Osteocyte (in vitro differentiated cells): ENCODE data around the gene MAP3K1. TPM values are rescaled to one million over a fixed set of nuclear protein-coding genes. Genes with fewer than 3 reads are reported as not detected.

Experiments used
- DNase-seq: peaks from one replicate; pipeline ENCODE4 v3.0.0; 2021; ENCODE audit warnings: mixed read lengths; ENCODE audit not compliant: unreplicated experiment; ENCODE audit errors: extremely low spot score
- H3K27ac Mint-ChIP-seq: one replicate; pipeline ENCODE4 v1.8.0; 2021; ENCODE audit warnings: mild to moderate bottlenecking, mixed read lengths; ENCODE audit not compliant: unreplicated experiment
- H3K27me3 Mint-ChIP-seq: one replicate; pipeline ENCODE4 v1.8.0; 2021; ENCODE audit warnings: mixed read lengths; ENCODE audit not compliant: unreplicated experiment
- H3K36me3 Mint-ChIP-seq: one replicate; pipeline ENCODE4 v1.8.0; 2021; ENCODE audit warnings: mixed read lengths; ENCODE audit not compliant: unreplicated experiment
- H3K4me1 Mint-ChIP-seq: one replicate; pipeline ENCODE4 v1.8.0; 2021; ENCODE audit warnings: mixed read lengths; ENCODE audit not compliant: unreplicated experiment
- H3K4me3 Mint-ChIP-seq: one replicate; pipeline ENCODE4 v1.8.0; 2021; ENCODE audit warnings: mild to moderate bottlenecking, moderate library complexity, mixed read lengths; ENCODE audit not compliant: unreplicated experiment
- H3K9me3 Mint-ChIP-seq: one replicate; pipeline ENCODE4 v1.8.0; 2021; ENCODE audit warnings: mixed read lengths; ENCODE audit not compliant: unreplicated experiment
- total RNA-seq: library from RNA; stranded (reverse); gene quantifications from 2 replicates; pipeline ENCODE4 v1.2.1, GENCODE V29; 2021
- TF ChIP-seq, protein P1 (sequence below): fragments of 200-600 bp; sonication (generic); IDR thresholded peaks from 2 replicates; pipeline ENCODE4 v1.5.0; 2021; ENCODE audit warnings: antibody characterized with exemption, mild to moderate bottlenecking, moderate library complexity

MAP3K1 gene
- total RNA-seq, 1 donor from 2014 or later = 15.7 TPM

DNA sequence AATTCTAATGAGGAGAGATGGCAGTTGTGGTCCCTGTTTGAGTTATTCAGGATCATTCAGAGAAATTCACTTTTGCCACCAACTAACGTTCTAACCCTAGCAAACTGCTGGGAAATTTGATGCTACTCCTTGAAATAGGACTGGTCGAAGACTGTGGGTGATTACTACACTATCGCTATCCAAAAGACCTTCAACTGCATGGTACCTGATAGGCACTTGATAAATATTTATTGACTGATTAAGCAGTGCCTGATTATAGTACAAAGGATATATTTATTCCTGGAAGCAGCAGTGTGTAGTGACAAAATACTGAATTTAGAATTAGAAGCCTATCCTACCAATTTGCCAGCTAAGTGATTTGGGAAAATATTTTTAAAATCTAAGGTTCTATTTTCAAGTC lies 14.1 kb upstream of the MAP3K1 start:
- TF ChIP-seq, protein P1, sequence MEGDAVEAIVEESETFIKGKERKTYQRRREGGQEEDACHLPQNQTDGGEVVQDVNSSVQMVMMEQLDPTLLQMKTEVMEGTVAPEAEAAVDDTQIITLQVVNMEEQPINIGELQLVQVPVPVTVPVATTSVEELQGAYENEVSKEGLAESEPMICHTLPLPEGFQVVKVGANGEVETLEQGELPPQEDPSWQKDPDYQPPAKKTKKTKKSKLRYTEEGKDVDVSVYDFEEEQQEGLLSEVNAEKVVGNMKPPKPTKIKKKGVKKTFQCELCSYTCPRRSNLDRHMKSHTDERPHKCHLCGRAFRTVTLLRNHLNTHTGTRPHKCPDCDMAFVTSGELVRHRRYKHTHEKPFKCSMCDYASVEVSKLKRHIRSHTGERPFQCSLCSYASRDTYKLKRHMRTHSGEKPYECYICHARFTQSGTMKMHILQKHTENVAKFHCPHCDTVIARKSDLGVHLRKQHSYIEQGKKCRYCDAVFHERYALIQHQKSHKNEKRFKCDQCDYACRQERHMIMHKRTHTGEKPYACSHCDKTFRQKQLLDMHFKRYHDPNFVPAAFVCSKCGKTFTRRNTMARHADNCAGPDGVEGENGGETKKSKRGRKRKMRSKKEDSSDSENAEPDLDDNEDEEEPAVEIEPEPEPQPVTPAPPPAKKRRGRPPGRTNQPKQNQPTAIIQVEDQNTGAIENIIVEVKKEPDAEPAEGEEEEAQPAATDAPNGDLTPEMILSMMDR = no peak
- Mint-ChIP-seq H3K4me3 (no peak overlapping the region), H3K36me3 (no peaks in the 10 kb centered on the region), H3K27ac (no peak overlapping the region), H3K9me3 (no peaks in the 10 kb centered on the region), H3K4me1 (no peaks in the 10 kb centered on the region), H3K27me3 (no peaks in the 10 kb centered on the region)
- no peak for DNase-seq

DNA sequence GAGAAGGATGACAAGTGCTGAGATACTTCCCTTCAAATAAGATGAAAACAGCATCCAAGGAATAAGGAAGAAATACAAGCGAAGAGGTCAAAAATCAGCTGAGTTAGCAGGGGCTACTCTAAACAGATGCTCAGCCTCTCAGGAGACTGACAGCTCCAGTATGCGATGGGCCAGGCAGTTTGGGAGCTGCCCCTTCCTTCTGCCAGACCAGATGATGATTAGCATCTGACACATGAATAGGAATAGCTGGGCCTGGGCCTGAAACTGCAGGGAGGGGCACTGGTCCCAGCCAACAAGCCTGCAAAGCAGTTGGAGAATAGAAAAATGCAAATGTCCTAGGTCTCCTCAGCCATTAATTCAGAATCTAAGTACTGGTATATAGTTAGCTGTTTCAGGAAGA lies 13.1 kb upstream of the MAP3K1 start:
- Mint-ChIP-seq H3K4me3 (no peak overlapping the region), H3K27me3 (no peaks in the 10 kb centered on the region), H3K27ac (no peak overlapping the region), H3K4me1 (no peaks in the 10 kb centered on the region), H3K9me3 (no peaks in the 10 kb centered on the region), H3K36me3 (no peaks in the 10 kb centered on the region)
- DNase-seq = no peak
- TF ChIP-seq, protein P1 = no peak

GRCh38 chr5:56803025-56803424 lies 12.3 kb upstream of the MAP3K1 start:
- no peak for DNase-seq
- Mint-ChIP-seq H3K36me3 (peaks cover 2% of the 10 kb centered on the region), H3K9me3 (no peaks in the 10 kb centered on the region), H3K27ac (no peak overlapping the region), H3K4me3 (no peak overlapping the region), H3K27me3 (no peaks in the 10 kb centered on the region), H3K4me1 (peaks cover 2% of the 10 kb centered on the region)
- TF ChIP-seq, protein P1 = no peak

GRCh38 chr5:56803894-56804293 lies 11.5 kb upstream of the MAP3K1 start:
- Mint-ChIP-seq H3K4me3 (no peak overlapping the region), H3K4me1 (peaks cover 2% of the 10 kb centered on the region), H3K36me3 (peaks cover 2% of the 10 kb centered on the region), H3K9me3 (no peaks in the 10 kb centered on the region), H3K27ac (no peak overlapping the region), H3K27me3 (no peaks in the 10 kb centered on the region)
- DNase-seq = no peak
- TF ChIP-seq, protein P1 = no peak

DNA sequence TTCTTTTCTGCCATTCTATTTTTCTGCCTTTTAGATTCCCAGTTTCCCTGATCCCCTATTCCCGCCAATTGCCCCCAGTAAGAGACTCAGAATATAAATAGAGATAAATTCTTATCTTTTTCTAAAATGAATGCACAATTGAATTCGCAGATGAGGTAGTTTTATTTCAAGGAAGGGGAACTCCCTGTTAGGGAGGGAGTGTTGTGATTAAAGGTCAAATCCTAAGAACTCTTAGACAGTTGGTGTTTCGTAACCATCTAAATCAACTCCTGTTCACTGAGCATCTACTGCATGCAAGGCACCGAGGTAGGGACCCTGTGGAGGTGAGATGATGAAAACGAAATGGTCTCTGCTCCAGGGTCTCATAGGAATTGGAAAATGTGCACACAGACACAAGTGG lies 7.7 kb upstream of the MAP3K1 start:
- Mint-ChIP-seq H3K9me3 (no peaks in the 10 kb centered on the region), H3K27ac (no peak overlapping the region), H3K27me3 (no peaks in the 10 kb centered on the region), H3K36me3 (peaks cover 2% of the 10 kb centered on the region), H3K4me3 (no peak overlapping the region), H3K4me1 (peaks cover 5% of the 10 kb centered on the region)
- TF ChIP-seq, protein P1 = no peak
- DNase-seq = no peak
